Activated naive CD8-positive, alpha-beta T cell (primary cell): ENCODE results near the gene SGCE.
"Not testable (repeated sequence)": the region's sequence is repeated elsewhere in the genome, so short reads cannot be mapped to it uniquely, and the experiment has no call there.

Experiments
- H3K27ac Mint-ChIP-seq: one replicate; pipeline ENCODE4 v1.8.0; 2021; ENCODE audit warnings: mixed read lengths
- H3K27me3 Mint-ChIP-seq: one replicate; pipeline ENCODE4 v1.8.0; 2021; ENCODE audit warnings: mixed read lengths
- H3K36me3 Mint-ChIP-seq: one replicate; pipeline ENCODE4 v1.8.0; 2021; ENCODE audit warnings: mixed read lengths
- H3K4me1 Mint-ChIP-seq: one replicate; pipeline ENCODE4 v1.8.0; 2021; ENCODE audit warnings: low read depth, mixed read lengths
- H3K4me3 Mint-ChIP-seq: one replicate; pipeline ENCODE4 v1.8.0; 2021; ENCODE audit warnings: mild to moderate bottlenecking, mixed read lengths
- H3K9me3 Mint-ChIP-seq: one replicate; pipeline ENCODE4 v1.8.0; 2021; ENCODE audit warnings: low read depth, mixed read lengths

SGCE gene

DNA sequence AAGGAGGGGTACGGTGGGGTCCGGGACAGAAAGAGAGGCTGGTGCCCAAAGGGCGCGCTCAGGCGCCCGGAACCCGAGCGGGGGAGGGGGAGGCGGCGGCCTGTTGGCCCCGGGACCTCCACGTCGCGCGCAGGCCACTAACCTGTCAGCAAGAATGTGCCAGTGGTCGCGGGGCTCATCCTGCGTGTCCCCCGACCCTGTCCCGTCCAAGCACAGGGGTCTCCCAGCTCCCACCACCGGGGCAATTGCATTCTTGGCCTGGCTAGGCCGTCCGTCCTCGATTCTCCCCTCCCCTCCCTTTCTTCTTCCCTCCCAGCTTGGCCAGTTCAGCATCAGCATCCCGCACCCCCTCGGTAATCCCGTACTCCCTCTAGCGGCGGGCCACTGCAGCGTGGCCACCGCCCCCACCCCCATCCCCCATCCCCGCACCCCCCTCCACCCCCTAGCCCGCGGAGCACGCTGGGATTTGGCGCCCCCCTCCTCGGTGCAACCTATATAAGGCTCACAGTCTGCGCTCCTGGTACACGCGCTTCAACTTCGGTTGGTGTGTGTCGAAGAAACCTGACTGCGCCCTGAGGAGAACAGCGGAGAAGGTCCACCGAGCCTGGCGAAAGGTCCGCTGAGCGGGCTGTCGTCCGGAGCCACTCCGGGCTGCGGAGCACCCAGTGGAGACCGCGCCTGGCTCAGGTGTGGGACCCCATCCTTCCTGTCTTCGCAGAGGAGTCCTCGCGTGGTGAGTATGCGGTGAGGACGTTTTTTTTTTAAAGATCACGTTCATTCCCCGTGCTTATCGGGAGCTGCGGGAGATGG lies at the start of gene SGCE:
Gene SGCE, minus strand, starts transcription at position 286 of the 810 bp plus-strand sequence. Its CDS starts 35 bp downstream, at position 251.
- Mint-ChIP-seq H3K9me3 (no peaks in the 10 kb centered on the region), H3K36me3 (no peaks in the 10 kb centered on the region), H3K27me3 (peaks cover 18% of the 10 kb centered on the region), H3K27ac (no peak within 1 kb of the TSS), H3K4me3 (peak within 1 kb of the TSS; percentile 81), H3K4me1 (peaks cover 19% of the 10 kb centered on the region)

- not testable (repeated sequence) for H3K27ac Mint-ChIP-seq, H3K4me1 Mint-ChIP-seq, H3K9me3 Mint-ChIP-seq, H3K36me3 Mint-ChIP-seq, H3K27me3 Mint-ChIP-seq, H3K4me3 Mint-ChIP-seq
These were observed 49.5 kb upstream of the SGCE start for GRCh38 chr7:94705155-94706021.

- peaks cover 12% of the 10 kb centered on the region for H3K27me3 Mint-ChIP-seq
- H3K9me3 Mint-ChIP-seq = no peaks in the 10 kb centered on the region
These were observed 45.6 kb upstream of the SGCE start for GRCh38 chr7:94701555-94701973.

GRCh38 chr7:94700926-94701554 lies 45.1 kb upstream of the SGCE start:
- Mint-ChIP-seq H3K4me1 (no peaks in the 10 kb centered on the region), H3K36me3 (no peaks in the 10 kb centered on the region), H3K27me3 (peaks cover 12% of the 10 kb centered on the region), H3K9me3 (no peaks in the 10 kb centered on the region), H3K27ac (no peak overlapping the region), H3K4me3 (no peak overlapping the region)

More at GRCh38 chr7:94701555-94701973, 45.6 kb upstream of the SGCE start:
- H3K4me3 Mint-ChIP-seq = no peak overlapping the region
- H3K27ac Mint-ChIP-seq = no peak overlapping the region
- no peaks in the 10 kb centered on the region for H3K36me3 Mint-ChIP-seq
- no peaks in the 10 kb centered on the region for H3K4me1 Mint-ChIP-seq

- no peaks in the 10 kb centered on the region for H3K4me1 Mint-ChIP-seq
- H3K27me3 Mint-ChIP-seq = peaks cover 13% of the 10 kb centered on the region
- no peak overlapping the region for H3K27ac Mint-ChIP-seq
- no peaks in the 10 kb centered on the region for H3K9me3 Mint-ChIP-seq
- H3K36me3 Mint-ChIP-seq = no peaks in the 10 kb centered on the region
- no peak overlapping the region for H3K4me3 Mint-ChIP-seq
These were observed 42.3 kb upstream of the SGCE start for GRCh38 chr7:94698275-94698674.

- H3K36me3 Mint-ChIP-seq = no peaks in the 10 kb centered on the region
- peaks cover 8% of the 10 kb centered on the region for H3K27me3 Mint-ChIP-seq
- no peak overlapping the region for H3K4me3 Mint-ChIP-seq
- H3K27ac Mint-ChIP-seq = no peak overlapping the region
- H3K9me3 Mint-ChIP-seq = no peaks in the 10 kb centered on the region
- no peaks in the 10 kb centered on the region for H3K4me1 Mint-ChIP-seq
These were observed 41.4 kb upstream of the SGCE start for GRCh38 chr7:94697035-94697974.

DNA sequence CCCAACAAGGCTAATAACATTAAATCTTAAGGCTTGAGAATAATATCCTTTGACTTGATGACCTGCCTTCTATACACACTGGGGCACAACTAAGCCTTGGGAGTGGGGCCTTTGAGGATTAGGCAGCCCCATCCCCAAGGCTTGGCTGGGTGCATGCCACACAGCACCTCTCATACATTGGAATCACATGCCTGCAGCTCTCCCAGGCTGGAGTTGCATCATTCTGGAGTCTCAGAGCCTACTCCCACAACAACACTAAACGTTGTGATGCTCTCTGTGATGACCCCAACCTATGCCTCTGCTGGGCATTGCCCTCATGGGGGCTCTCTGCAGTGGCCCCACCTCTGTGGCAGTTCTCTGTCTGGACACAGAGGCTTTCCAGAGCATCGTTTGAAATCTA lies 31.9 kb upstream of the SGCE start:
- Mint-ChIP-seq H3K4me1 (no peaks in the 10 kb centered on the region), H3K27me3 (peaks cover under 1% of the 10 kb centered on the region), H3K9me3 (no peaks in the 10 kb centered on the region), H3K27ac (no peak overlapping the region), H3K4me3 (no peak overlapping the region), H3K36me3 (no peaks in the 10 kb centered on the region)

DNA sequence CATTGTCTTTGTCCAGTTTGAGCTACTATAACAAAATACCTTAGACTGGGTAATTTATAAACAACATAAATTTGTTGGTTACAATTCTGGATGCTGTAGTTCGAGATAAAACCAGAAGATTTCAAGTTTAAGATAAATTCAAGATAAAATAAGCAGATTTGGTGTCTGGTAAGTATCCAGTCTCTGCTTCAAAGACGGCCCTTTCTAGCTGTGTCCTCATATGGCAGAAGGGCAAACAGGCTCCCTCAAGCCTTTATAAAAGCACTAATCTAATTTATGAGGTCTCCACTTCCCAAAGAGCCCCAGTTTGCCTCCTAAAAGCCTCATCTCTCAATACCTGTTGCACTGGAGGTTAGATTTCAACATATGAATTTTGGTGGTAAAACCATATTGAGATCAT lies 31.1 kb upstream of the SGCE start:
- Mint-ChIP-seq H3K27ac (no peak overlapping the region), H3K4me3 (no peak overlapping the region), H3K36me3 (no peaks in the 10 kb centered on the region)

DNA sequence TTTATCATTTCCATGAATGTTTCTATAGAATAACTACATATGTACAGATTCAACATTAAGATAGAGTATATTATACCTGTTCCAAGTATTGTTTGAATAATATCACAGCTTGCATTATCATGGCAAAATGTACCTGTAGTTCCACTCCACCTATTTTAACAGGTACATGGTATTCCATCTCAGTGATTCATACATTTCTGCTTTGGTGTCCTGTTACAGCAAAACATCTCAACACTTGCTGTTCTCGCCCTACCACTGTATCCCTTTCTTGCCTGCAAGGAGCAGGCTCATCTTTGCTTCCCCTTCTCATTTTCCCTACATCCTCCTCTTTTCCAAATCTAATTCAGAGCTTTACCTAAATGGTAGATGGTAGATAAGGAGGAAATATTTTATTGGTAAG lies 27.1 kb upstream of the SGCE start:
- Mint-ChIP-seq H3K4me3 (no peak overlapping the region), H3K27me3 (peaks cover 5% of the 10 kb centered on the region), H3K36me3 (no peaks in the 10 kb centered on the region), H3K9me3 (no peaks in the 10 kb centered on the region), H3K27ac (no peak overlapping the region), H3K4me1 (no peaks in the 10 kb centered on the region)

More for the DNA sequence above, 31.1 kb upstream of the SGCE start:
- peaks cover 1% of the 10 kb centered on the region for H3K27me3 Mint-ChIP-seq
- H3K4me1 Mint-ChIP-seq = no peaks in the 10 kb centered on the region
- H3K9me3 Mint-ChIP-seq = no peaks in the 10 kb centered on the region

DNA sequence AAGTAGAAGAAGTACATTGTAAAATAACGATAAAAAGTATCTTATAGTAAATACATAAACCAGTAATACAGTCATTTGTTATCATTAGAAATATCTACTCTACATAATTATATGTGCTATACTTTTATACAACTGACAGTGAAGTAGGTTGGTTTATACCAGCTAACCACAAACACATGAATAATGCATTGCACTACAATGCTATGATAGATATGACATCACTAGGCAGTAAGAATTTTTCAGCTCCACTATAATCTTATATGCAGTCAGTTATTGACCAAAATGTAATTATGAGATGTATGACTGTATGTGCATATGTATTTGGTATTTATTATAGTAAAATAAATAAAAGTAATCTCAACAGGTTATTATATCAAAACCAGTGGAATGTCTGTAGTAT lies 23.4 kb upstream of the SGCE start:
- Mint-ChIP-seq H3K36me3 (no peaks in the 10 kb centered on the region), H3K4me3 (no peak overlapping the region), H3K27me3 (peaks cover 13% of the 10 kb centered on the region), H3K9me3 (no peaks in the 10 kb centered on the region), H3K4me1 (no peaks in the 10 kb centered on the region), H3K27ac (no peak overlapping the region)

DNA sequence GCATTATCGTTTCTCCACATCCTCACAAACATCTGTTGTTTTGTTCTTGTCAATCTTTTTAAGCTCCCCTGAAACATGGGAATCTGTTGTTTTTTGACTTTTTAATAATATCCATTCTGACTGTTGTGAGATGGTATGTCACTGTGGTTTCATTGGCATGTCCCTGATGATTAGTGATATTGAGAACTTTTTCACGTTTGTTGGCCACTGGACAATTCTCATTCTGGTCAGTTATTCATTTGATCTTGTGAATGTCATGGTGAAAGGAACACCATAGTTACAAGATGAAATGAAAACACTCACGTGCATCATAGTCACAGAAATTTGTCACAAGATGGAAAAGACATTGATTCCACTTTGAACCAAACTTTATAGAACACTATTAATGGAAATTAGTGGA lies 20.5 kb upstream of the SGCE start:
- Mint-ChIP-seq H3K4me3 (no peak overlapping the region), H3K27ac (no peak overlapping the region), H3K9me3 (no peaks in the 10 kb centered on the region), H3K4me1 (no peaks in the 10 kb centered on the region), H3K27me3 (peaks cover 12% of the 10 kb centered on the region), H3K36me3 (no peaks in the 10 kb centered on the region)

- Mint-ChIP-seq H3K36me3 (no peaks in the 10 kb centered on the region), H3K4me3 (no peak overlapping the region), H3K4me1 (no peaks in the 10 kb centered on the region), H3K27ac (no peak overlapping the region), H3K27me3 (peaks cover 13% of the 10 kb centered on the region), H3K9me3 (no peaks in the 10 kb centered on the region)
These were observed 19.4 kb upstream of the SGCE start for GRCh38 chr7:94675356-94675755.

GRCh38 chr7:94671444-94672235 lies 15.7 kb upstream of the SGCE start:
- H3K4me1 Mint-ChIP-seq = no peaks in the 10 kb centered on the region
- H3K9me3 Mint-ChIP-seq = no peaks in the 10 kb centered on the region
- no peak overlapping the region for H3K27ac Mint-ChIP-seq
- H3K36me3 Mint-ChIP-seq = no peaks in the 10 kb centered on the region
- H3K27me3 Mint-ChIP-seq = peaks cover 11% of the 10 kb centered on the region
- no peak overlapping the region for H3K4me3 Mint-ChIP-seq
